ENCODE results near the gene SOCS7. TPM values are rescaled to one million over a fixed set of nuclear protein-coding genes. Genes with fewer than 3 reads are reported as not detected.

SOCS7 gene
- total and polyA plus RNA-seq, 2 donors (not counting 1 experiment from before 2014, with no cell fraction given) = 9.4 to 20.8 TPM

GRCh38 chr17:38349097-38349730 is 2.4 kb upstream of the SOCS7 start:
- DNase-seq (peak; percentile 84), ATAC-seq (ENCODE audit: low read depth) (peak; percentile 41)
- WGBS (ENCODE audit: insufficient coverage) = 27% methylated on average over 5 of the region's 8 CpGs
- POLR2A ChIA-PET = interaction anchor here (0.6 to 1.0 kb wide), 2 partner anchors 35 to 65 kb away, joined by 3 read pairs; no protein-coding TSS in a partner anchor
- TF ChIP-seq CTCF (IDR thresholded peaks at IDR 0.05) = peak; percentile 85
- TF ChIP-seq EZH2 (IDR thresholded peaks at IDR 0.05; ENCODE audit: borderline replicate concordance, insufficient read depth, low read depth, low read length, poor library complexity, severe bottlenecking) = no peak
- H3K4me1 ChIP-seq (ENCODE audit: control insufficient read depth in 2 of 2, insufficient read depth in 2 of 2, low read length in 2 of 2) = peaks cover 11 to 19% of the 10 kb centered on the region in 2 donors
- no peak overlapping the region for H3K27ac Mint-ChIP-seq
- H3K4me1 Mint-ChIP-seq = peaks cover 21% of the 10 kb centered on the region
- CTCF ChIA-PET = interaction anchor here (0.5 to 11.6 kb wide), 26 partner anchors 10 to 780 kb away, joined by 3 to 323 read pairs (median 6); no protein-coding TSS in a partner anchor
- H3K27me3 Mint-ChIP-seq = peaks cover 4% of the 10 kb centered on the region
- peaks cover 19% of the 10 kb centered on the region for H3K79me2 ChIP-seq (ENCODE audit: control insufficient read depth, insufficient read depth, low read length)
- peaks cover 12% of the 10 kb centered on the region for H4K20me1 ChIP-seq (ENCODE audit: control insufficient read depth, insufficient read depth, low read length, poor library complexity, severe bottlenecking)
- no peak overlapping the region for H3K4me3 ChIP-seq (ENCODE audit: control extremely low read depth in 1 of 5, extremely low read depth in 1 of 5, insufficient read depth in 1 of 5, low read depth in 2 of 5, low read length in 4 of 5)
- H3K4me3 Mint-ChIP-seq = no peak overlapping the region
- H3K36me3 ChIP-seq (replicated peaks in 1 of 2; ENCODE audit: control extremely low read depth in 1 of 2, control insufficient read depth in 1 of 2, extremely low read depth in 1 of 2, insufficient read depth in 2 of 2, low read length in 1 of 2) = no peaks in the 10 kb centered on the region
- no peak overlapping the region for H3K9ac ChIP-seq (ENCODE audit: low read length)
- H3K4me2 ChIP-seq (replicated peaks; ENCODE audit: low read depth, low read length, poor library complexity, severe bottlenecking) = no peak overlapping the region
- intact Hi-C loops (cut with micrococcal nuclease) = loop anchor here (2.0 kb wide), 2 partner anchors 136 to 144 kb away; no protein-coding TSS in a partner anchor
- no peaks in the 10 kb centered on the region for H3K9me3 ChIP-seq (ENCODE audit: control extremely low read depth in 1 of 3, control insufficient read depth in 2 of 3, insufficient read depth in 1 of 3, low read length in 2 of 3)
- no peaks in the 10 kb centered on the region for H3K9me3 Mint-ChIP-seq (ENCODE audit: insufficient read depth)
- H3K27me3 ChIP-seq (replicated peaks in 1 of 4; ENCODE audit: control extremely low read depth in 1 of 4, control insufficient read depth in 3 of 4, insufficient read depth in 4 of 4, low read length in 3 of 4) = no peaks in the 10 kb centered on the region
- H2AFZ ChIP-seq (ENCODE audit: insufficient read depth, low read depth, low read length, poor library complexity, severe bottlenecking) = no peak overlapping the region
- no peak overlapping the region for H3K27ac ChIP-seq (ENCODE audit: low read length in 2 of 2)

- TF ChIP-seq EZH2 (IDR thresholded peaks at IDR 0.05; ENCODE audit: borderline replicate concordance, insufficient read depth, low read depth, low read length, poor library complexity, severe bottlenecking) (no peak), CTCF (IDR thresholded peaks at IDR 0.05) (no peak)
- Histone ChIP-seq H3K79me2 (ENCODE audit: control insufficient read depth, insufficient read depth, low read length) (peaks cover 19% of the 10 kb centered on the region), H3K9ac (ENCODE audit: low read length) (no peak overlapping the region), H3K9me3 (ENCODE audit: control extremely low read depth in 1 of 3, control insufficient read depth in 2 of 3, insufficient read depth in 1 of 3, low read length in 2 of 3) (no peaks in the 10 kb centered on the region), H3K27ac (ENCODE audit: low read length in 2 of 2) (no peak overlapping the region), H2AFZ (ENCODE audit: insufficient read depth, low read depth, low read length, poor library complexity, severe bottlenecking) (no peak overlapping the region), H3K27me3 (replicated peaks in 1 of 4; ENCODE audit: control extremely low read depth in 1 of 4, control insufficient read depth in 3 of 4, insufficient read depth in 4 of 4, low read length in 3 of 4) (no peaks in the 10 kb centered on the region), H3K4me1 (ENCODE audit: control insufficient read depth in 2 of 2, insufficient read depth in 2 of 2, low read length in 2 of 2) (peaks cover 11 to 19% of the 10 kb centered on the region in 2 donors), H3K36me3 (replicated peaks in 1 of 2; ENCODE audit: control extremely low read depth in 1 of 2, control insufficient read depth in 1 of 2, extremely low read depth in 1 of 2, insufficient read depth in 2 of 2, low read length in 1 of 2) (no peaks in the 10 kb centered on the region), H3K4me3 (ENCODE audit: control extremely low read depth in 1 of 5, extremely low read depth in 1 of 5, insufficient read depth in 1 of 5, low read depth in 2 of 5, low read length in 4 of 5) (no peak overlapping the region), H3K4me2 (replicated peaks; ENCODE audit: low read depth, low read length, poor library complexity, severe bottlenecking) (no peak overlapping the region), H4K20me1 (ENCODE audit: control insufficient read depth, insufficient read depth, low read length, poor library complexity, severe bottlenecking) (peaks cover 12% of the 10 kb centered on the region)
- Mint-ChIP-seq H3K4me1 (peaks cover 28% of the 10 kb centered on the region), H3K4me3 (no peak overlapping the region), H3K27ac (peak overlapping the region; percentile 60), H3K27me3 (no peaks in the 10 kb centered on the region), H3K9me3 (ENCODE audit: insufficient read depth) (no peaks in the 10 kb centered on the region)
- 100% methylated on average over 1 of the region's 2 CpGs for WGBS (ENCODE audit: insufficient coverage)
- ChIA-PET POLR2A (interaction anchor here (1.0 kb wide), 1 partner anchor 65 kb away, joined by 3 read pairs; no protein-coding TSS in a partner anchor), CTCF (interaction anchor here (0.6 to 11.6 kb wide), 14 partner anchors 9 to 892 kb away, joined by 3 to 323 read pairs (median 7); no protein-coding TSS in a partner anchor)
- DNase-seq = no peak
- intact Hi-C loops (cut with micrococcal nuclease) = loop anchor here (2.0 to 5.0 kb wide), 3 partner anchors 802 to 1403 kb away; partner anchors contain the start of genes AATF and PLXDC1
- no peak for ATAC-seq (ENCODE audit: low read depth)
Observed at GRCh38 chr17:38350035-38350434, 1.6 kb upstream of the SOCS7 start.
